Endothelial cell of umbilical vein (primary cell): ENCODE measurements around the gene RIOK3.

Source experiments
- EZH2 ChIP-seq: IDR thresholded peaks from 2 replicates; pipeline ENCODE4 v1.6.1; 2012; ENCODE audit warnings: borderline replicate concordance, low read depth, mild to moderate bottlenecking, moderate library complexity, low read length, inconsistent platforms; ENCODE audit not compliant: severe bottlenecking
- FOS ChIP-seq: IDR thresholded peaks from 2 replicates; pipeline ENCODE4 v1.6.1; 2011; ENCODE audit warnings: mild to moderate bottlenecking, low read length, moderate library complexity, borderline replicate concordance; ENCODE audit not compliant: insufficient read depth
- JUN ChIP-seq: IDR thresholded peaks from 2 replicates; pipeline ENCODE4 v1.6.1; 2011; ENCODE audit warnings: borderline replicate concordance, low read depth; ENCODE audit not compliant: insufficient read length, insufficient read depth
- POLR2A ChIP-seq: IDR thresholded peaks from 2 replicates; pipeline ENCODE4 v1.6.1; 2012; ENCODE audit warnings: low read depth, mild to moderate bottlenecking, control low read depth, low read length
- POLR2AphosphoS5 ChIP-seq: IDR thresholded peaks from 2 replicates; pipeline ENCODE4 v1.6.1; 2012; ENCODE audit warnings: low read depth, mild to moderate bottlenecking, control low read depth, low read length, moderate library complexity; ENCODE audit not compliant: insufficient read depth
- TF ChIP-seq, protein P1 (sequence below), 2 donors: IDR thresholded peaks; 1 replicate in 1 of 2; 2 replicates in 1 of 2; pipeline ENCODE4 v1.5.1; 2011; ENCODE audit warnings: low read length in 2 of 2, mild to moderate bottlenecking in 2 of 2, moderate library complexity in 2 of 2, control low read depth in 1 of 2, inconsistent platforms in 1 of 2, low read depth in 1 of 2; ENCODE audit not compliant: insufficient read depth in 1 of 2; ENCODE audit errors: extremely low read depth in 1 of 2
- TF ChIP-seq, protein P2 (sequence below): IDR thresholded peaks from 2 replicates; pipeline ENCODE4 v1.6.1; 2011; ENCODE audit not compliant: insufficient read depth, insufficient read length

DNA sequence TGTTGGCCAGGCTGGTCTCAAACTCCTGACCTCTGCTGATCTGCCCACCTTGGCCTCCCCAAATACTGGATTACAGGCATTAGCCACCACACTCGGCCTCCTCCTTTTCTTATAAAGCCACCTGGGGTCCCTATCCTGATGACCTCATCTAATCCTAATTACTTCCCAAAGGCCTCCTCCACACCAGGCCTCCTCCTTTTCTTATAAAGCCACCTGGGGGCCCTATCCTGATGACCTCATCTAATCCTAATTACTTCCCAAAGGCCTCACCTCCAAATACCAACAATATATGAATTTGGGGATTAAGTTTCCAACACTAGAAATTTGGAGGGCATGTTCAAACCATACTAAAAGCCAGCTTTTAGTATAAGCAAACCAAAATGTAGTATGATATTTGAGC is 40.6 kb downstream of the RIOK3 start:
- TF ChIP-seq, protein P1, sequence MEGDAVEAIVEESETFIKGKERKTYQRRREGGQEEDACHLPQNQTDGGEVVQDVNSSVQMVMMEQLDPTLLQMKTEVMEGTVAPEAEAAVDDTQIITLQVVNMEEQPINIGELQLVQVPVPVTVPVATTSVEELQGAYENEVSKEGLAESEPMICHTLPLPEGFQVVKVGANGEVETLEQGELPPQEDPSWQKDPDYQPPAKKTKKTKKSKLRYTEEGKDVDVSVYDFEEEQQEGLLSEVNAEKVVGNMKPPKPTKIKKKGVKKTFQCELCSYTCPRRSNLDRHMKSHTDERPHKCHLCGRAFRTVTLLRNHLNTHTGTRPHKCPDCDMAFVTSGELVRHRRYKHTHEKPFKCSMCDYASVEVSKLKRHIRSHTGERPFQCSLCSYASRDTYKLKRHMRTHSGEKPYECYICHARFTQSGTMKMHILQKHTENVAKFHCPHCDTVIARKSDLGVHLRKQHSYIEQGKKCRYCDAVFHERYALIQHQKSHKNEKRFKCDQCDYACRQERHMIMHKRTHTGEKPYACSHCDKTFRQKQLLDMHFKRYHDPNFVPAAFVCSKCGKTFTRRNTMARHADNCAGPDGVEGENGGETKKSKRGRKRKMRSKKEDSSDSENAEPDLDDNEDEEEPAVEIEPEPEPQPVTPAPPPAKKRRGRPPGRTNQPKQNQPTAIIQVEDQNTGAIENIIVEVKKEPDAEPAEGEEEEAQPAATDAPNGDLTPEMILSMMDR (IDR thresholded peaks at IDR 0.05; ENCODE audit: extremely low read depth in 1 of 2, insufficient read depth in 1 of 2, low read depth in 1 of 2, low read length in 2 of 2) = no peak
- TF ChIP-seq POLR2A (no peak), POLR2AphosphoS5 (no peak), EZH2 (no peak), FOS (no peak), JUN (no peak)
- TF ChIP-seq, protein P2, sequence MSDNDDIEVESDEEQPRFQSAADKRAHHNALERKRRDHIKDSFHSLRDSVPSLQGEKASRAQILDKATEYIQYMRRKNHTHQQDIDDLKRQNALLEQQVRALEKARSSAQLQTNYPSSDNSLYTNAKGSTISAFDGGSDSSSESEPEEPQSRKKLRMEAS = no peak
